ENCODE results near the gene OOSP3. TPM values are rescaled to one million over a fixed set of nuclear protein-coding genes. Genes with fewer than 3 reads are reported as not detected.

Gene OOSP3
- total RNA-seq, 1 donor from 2014 or later: not detected

GRCh38 chr11:59866397-59866796 lies 12.2 kb upstream of the OOSP3 start, which contains the start of gene TCN1:
Gene TCN1, minus strand, starts transcription at chr11:59866487. Its CDS starts 17 bp downstream, at chr11:59866470.
- no peak within 1 kb of the TSS for H3K4me3 Mint-ChIP-seq (ENCODE audit: unreplicated experiment)
- H3K9me3 Mint-ChIP-seq (ENCODE audit: low read depth): peaks cover 15% of the 10 kb centered on the region
- no peaks in the 10 kb centered on the region for H3K36me3 Mint-ChIP-seq (ENCODE audit: low read depth)
- H3K27me3 Mint-ChIP-seq (ENCODE audit: low read depth): peaks cover 5% of the 10 kb centered on the region
- no peak within 1 kb of the TSS for H3K27ac Mint-ChIP-seq (ENCODE audit: unreplicated experiment)
- no peak for DNase-seq (ENCODE audit: low spot score)
- no peaks in the 10 kb centered on the region for H3K4me1 Mint-ChIP-seq (ENCODE audit: low read depth)
- TF ChIP-seq CTCF (IDR thresholded peaks at IDR 0.05): no peak

GRCh38 chr11:59866836-59867235 lies 11.7 kb upstream of the OOSP3 start:
- H3K4me3 Mint-ChIP-seq (ENCODE audit: unreplicated experiment): no peak overlapping the region
- H3K36me3 Mint-ChIP-seq (ENCODE audit: low read depth): no peaks in the 10 kb centered on the region
- peaks cover 19% of the 10 kb centered on the region for H3K9me3 Mint-ChIP-seq (ENCODE audit: low read depth)
- H3K4me1 Mint-ChIP-seq (ENCODE audit: low read depth): no peaks in the 10 kb centered on the region
- H3K27ac Mint-ChIP-seq (ENCODE audit: unreplicated experiment): no peak overlapping the region
- H3K27me3 Mint-ChIP-seq (ENCODE audit: low read depth): peaks cover 5% of the 10 kb centered on the region
- TF ChIP-seq CTCF (IDR thresholded peaks at IDR 0.05): no peak
- no peak for DNase-seq (ENCODE audit: low spot score)

GRCh38 chr11:59867946-59868345 lies 10.6 kb upstream of the OOSP3 start:
- Mint-ChIP-seq H3K36me3 (ENCODE audit: low read depth) (no peaks in the 10 kb centered on the region), H3K4me3 (ENCODE audit: unreplicated experiment) (no peak overlapping the region), H3K27me3 (ENCODE audit: low read depth) (peaks cover 3% of the 10 kb centered on the region), H3K4me1 (ENCODE audit: low read depth) (no peaks in the 10 kb centered on the region), H3K9me3 (ENCODE audit: low read depth) (peaks cover 19% of the 10 kb centered on the region), H3K27ac (ENCODE audit: unreplicated experiment) (no peak overlapping the region)
- no peak for DNase-seq (ENCODE audit: low spot score)
- no peak for TF ChIP-seq CTCF (IDR thresholded peaks at IDR 0.05)

- Mint-ChIP-seq H3K9me3 (ENCODE audit: low read depth) (peaks cover 19% of the 10 kb centered on the region), H3K4me3 (ENCODE audit: unreplicated experiment) (no peak overlapping the region), H3K36me3 (ENCODE audit: low read depth) (no peaks in the 10 kb centered on the region), H3K27me3 (ENCODE audit: low read depth) (peaks cover 5% of the 10 kb centered on the region), H3K27ac (ENCODE audit: unreplicated experiment) (no peak overlapping the region), H3K4me1 (ENCODE audit: low read depth) (peaks cover under 1% of the 10 kb centered on the region)
- no peak for TF ChIP-seq CTCF (IDR thresholded peaks at IDR 0.05)
- DNase-seq (ENCODE audit: low spot score): no peak
These were observed 6.5 kb upstream of the OOSP3 start for GRCh38 chr11:59872076-59872475.

- Mint-ChIP-seq H3K27ac (ENCODE audit: unreplicated experiment) (no peak overlapping the region), H3K4me1 (ENCODE audit: low read depth) (peaks cover 5% of the 10 kb centered on the region)
These were observed 2.6 kb upstream of the OOSP3 start for GRCh38 chr11:59875856-59876519.

More at GRCh38 chr11:59875856-59876519, 2.6 kb upstream of the OOSP3 start:
- DNase-seq (ENCODE audit: low spot score): no peak
- Mint-ChIP-seq H3K27me3 (ENCODE audit: low read depth) (peaks cover 3% of the 10 kb centered on the region), H3K36me3 (ENCODE audit: low read depth) (no peaks in the 10 kb centered on the region), H3K4me3 (ENCODE audit: unreplicated experiment) (no peak overlapping the region), H3K9me3 (ENCODE audit: low read depth) (peaks cover 7% of the 10 kb centered on the region)
- TF ChIP-seq CTCF (IDR thresholded peaks at IDR 0.05): no peak
